ENCODE results near the gene IGFL2.
"Not testable (repeated sequence)": the region's sequence is repeated elsewhere in the genome, so short reads cannot be mapped to it uniquely, and the experiment has no call there.

The IGFL2 gene

GRCh38 chr19:46142294-46142693 lies 5.7 kb upstream of the IGFL2 start:
- no peak for DNase-seq (ENCODE audit: extremely low read depth, low read depth)
- TF ChIP-seq CTCF (IDR thresholded peaks at IDR 0.05; ENCODE audit: low read depth, low read length): no peak

GRCh38 chr19:46144756-46145155 lies 3.3 kb upstream of the IGFL2 start:
- TF ChIP-seq CTCF (IDR thresholded peaks at IDR 0.05; ENCODE audit: low read depth, low read length): no peak
- DNase-seq (ENCODE audit: extremely low read depth, low read depth): no peak

GRCh38 chr19:46147166-46147740 lies 785 bp upstream of the IGFL2 start:
- DNase-seq (ENCODE audit: extremely low read depth, low read depth): no peak
- TF ChIP-seq CTCF (IDR thresholded peaks at IDR 0.05; ENCODE audit: low read depth, low read length): no peak

- no peak for TF ChIP-seq CTCF (IDR thresholded peaks at IDR 0.05; ENCODE audit: low read depth, low read length)
- no peak for DNase-seq (ENCODE audit: extremely low read depth, low read depth)
Measured at GRCh38 chr19:46150606-46151005, 2.6 kb downstream of the IGFL2 start.

GRCh38 chr19:46155237-46155636 lies 7.2 kb downstream of the IGFL2 start:
- TF ChIP-seq CTCF (IDR thresholded peaks at IDR 0.05; ENCODE audit: low read depth, low read length): no peak
- DNase-seq (ENCODE audit: extremely low read depth, low read depth): no peak

- DNase-seq (ENCODE audit: extremely low read depth, low read depth): no peak
- no peak for TF ChIP-seq CTCF (IDR thresholded peaks at IDR 0.05; ENCODE audit: low read depth, low read length)
Measured at GRCh38 chr19:46159418-46160232, 11.6 kb downstream of the IGFL2 start.

GRCh38 chr19:46160233-46160775 lies 12.3 kb downstream of the IGFL2 start:
- no peak for TF ChIP-seq CTCF (IDR thresholded peaks at IDR 0.05; ENCODE audit: low read depth, low read length)
- DNase-seq (ENCODE audit: extremely low read depth, low read depth): no peak

- DNase-seq (ENCODE audit: extremely low read depth, low read depth): not testable (repeated sequence)
Measured at GRCh38 chr19:46161642-46162257, 13.7 kb downstream of the IGFL2 start.
